ENCODE measurements around the gene SP3.

SP3 gene

GRCh38 chr2:173966274-173967098, 1.3 kb upstream of the SP3 start:
- DNase-seq (ENCODE audit: low spot score), result peak; percentile 39

- DNase-seq (ENCODE audit: low spot score), result peak; percentile 87
Measured at GRCh38 chr2:173964565-173965371, 405 bp downstream of the SP3 start.

- peak; percentile 93 for DNase-seq (ENCODE audit: low spot score)
Measured at GRCh38 chr2:173963817-173964564, 1.2 kb downstream of the SP3 start.

DNA sequence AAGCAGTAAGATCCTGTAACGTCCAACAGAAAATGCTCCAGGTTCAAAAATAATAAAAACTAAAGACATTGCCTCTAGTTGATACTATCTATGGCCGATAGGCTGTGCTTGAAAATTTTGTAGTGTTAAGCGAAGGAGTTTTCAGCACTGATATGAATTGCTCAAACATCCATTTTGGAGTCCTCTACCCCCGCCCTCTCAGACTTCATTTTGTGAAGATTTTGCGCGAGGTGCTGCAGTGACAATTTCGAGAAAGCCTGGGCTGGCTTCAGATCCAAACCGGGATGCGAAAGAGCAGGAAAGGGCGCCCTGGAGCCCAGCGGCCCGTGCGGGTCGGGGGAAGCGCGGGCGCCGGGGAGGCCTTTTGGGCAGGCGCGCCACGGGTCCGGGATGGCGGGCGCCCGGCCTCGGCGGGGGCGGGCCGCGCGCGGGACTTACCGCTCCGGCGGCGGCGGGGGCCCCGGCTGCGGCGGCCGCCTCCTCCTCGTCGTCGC, 1.8 kb downstream of the SP3 start:
- peak; percentile 82 for DNase-seq (ENCODE audit: low spot score)

- no peak for DNase-seq (ENCODE audit: low spot score)
Measured at GRCh38 chr2:173962583-173963110, 2.5 kb downstream of the SP3 start.

DNA sequence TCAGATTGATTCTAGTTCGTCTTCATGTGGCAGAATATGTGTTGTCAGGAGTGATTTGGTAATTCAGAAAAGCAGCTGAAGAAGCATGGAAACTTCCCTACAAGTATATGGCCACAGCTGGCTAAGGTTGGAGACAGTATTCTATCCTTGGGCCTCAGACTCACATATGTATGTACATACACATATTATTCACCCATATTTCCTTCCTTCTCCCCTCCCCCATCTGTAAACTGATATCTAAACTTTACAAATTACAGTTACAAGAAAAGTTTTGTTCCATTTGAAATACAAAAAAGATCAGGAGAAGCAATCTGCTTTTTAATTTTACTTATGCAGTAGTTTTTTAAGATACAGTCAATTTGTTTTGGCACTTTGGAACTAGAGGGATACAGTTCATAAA, 3.1 kb downstream of the SP3 start:
- DNase-seq (ENCODE audit: low spot score), result no peak

DNA sequence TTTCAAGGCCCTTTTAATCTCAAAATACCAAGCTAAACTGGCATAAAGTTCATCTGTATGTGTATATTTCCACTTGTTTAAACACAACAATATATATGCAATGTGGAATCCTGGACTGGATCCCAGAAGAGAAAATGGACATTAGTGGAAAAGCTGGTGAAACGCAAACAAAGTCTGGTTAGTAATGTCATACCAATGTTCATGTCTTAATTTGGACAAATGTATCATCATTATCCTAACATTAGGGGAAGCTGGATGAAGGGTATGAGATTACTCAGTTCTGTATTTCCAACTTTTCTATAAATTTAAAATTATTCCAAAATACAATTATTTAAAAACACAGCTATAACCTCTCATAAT, 3.8 kb downstream of the SP3 start:
- DNase-seq (ENCODE audit: low spot score), result no peak

- DNase-seq (ENCODE audit: low spot score), result no peak
Measured at GRCh38 chr2:173959909-173960308, 5.3 kb downstream of the SP3 start.

- DNase-seq (ENCODE audit: low spot score), result no peak
Measured at GRCh38 chr2:173959358-173959884, 5.8 kb downstream of the SP3 start.

DNA sequence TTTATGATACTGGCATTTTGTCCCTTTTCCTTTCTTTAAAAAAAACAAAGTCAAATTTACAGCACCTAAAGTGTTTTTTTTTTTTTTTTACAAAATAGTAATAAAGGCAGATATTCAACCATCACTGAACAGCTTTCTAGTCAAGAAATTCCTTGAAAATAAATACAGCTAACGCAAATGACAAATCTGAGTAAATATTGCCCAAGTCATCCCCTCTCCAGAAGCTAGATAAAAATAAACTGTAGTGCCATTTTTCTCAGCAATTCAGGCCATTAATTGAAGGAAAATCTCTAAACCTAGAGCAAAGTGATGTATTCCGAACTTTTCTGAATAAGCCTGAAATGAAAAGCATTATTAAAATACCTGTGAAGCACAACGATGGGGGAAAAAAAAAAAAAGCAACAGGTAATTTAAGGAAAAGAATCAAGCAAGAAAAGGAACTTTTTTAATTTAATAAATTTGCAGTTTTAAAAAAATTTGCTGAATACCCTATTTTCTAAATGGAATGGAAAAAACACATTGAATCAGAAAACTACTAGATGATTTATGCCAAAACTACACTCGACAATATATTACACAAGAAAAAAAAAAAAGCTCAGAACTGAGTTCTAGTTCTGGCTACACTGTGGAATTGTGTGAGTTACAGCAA, 6.9 kb downstream of the SP3 start:
- no peak for DNase-seq (ENCODE audit: low spot score)

DNA sequence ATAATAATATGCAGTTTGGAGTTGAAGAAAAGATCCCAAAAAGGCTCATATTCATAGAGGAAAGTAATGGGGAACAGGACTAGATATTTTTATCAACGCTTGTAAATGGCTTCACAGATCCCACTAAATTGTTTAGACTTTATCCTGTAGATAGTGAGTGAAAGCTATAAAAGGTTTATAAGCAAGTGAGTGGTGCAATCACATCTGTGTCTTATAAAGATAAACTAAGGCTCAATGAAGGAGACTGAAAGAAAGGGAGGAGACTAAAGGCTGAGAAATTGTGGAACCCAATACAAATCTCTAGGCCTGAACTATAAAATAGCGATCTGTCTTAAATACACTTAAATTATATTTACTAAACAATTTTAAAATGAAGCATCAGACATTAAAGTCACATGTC, 7.7 kb downstream of the SP3 start:
- DNase-seq (ENCODE audit: low spot score), result no peak

DNA sequence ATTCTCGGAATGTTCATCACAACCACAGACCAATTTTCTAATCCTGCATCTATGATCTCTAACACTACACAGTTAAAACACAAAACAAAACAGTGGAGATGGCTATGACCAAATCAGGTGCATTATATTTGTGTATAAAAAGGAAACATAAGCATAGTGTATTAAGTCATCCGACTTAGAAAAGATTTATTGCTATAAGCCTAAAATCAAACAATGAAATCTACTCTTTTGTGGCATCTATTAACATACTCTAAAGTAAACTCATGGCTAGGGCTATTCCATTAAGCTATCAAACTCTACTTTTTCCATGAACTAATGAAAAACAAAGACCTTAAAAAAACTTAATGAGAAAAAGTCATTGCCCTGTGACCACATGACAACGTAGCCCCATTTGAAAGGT, 8.7 kb downstream of the SP3 start:
- DNase-seq (ENCODE audit: low spot score), result no peak

- no peak for DNase-seq (ENCODE audit: low spot score)
Measured at GRCh38 chr2:173955867-173956266, 9.3 kb downstream of the SP3 start.

- DNase-seq (ENCODE audit: low spot score), result no peak
Measured at GRCh38 chr2:173955004-173955403, 10.2 kb downstream of the SP3 start.

DNA sequence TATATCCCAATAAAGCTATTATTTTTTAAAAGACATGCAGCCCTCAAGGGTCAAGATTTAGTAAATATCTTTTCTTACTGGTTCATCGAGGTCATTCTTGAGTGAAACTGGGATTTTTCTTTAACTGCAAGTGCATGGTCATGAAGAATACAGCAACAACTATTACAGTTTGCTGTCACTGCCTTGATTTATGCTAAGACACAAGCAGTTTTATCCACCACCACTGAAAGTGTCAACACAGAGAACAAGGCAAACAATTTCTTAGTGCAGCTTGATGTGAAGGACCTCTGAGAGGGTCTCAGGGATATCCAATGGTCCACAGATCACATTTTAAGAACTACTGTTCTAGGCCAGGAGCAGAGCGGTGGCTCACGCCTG, 12.1 kb downstream of the SP3 start:
- DNase-seq (ENCODE audit: low spot score), result no peak

DNA sequence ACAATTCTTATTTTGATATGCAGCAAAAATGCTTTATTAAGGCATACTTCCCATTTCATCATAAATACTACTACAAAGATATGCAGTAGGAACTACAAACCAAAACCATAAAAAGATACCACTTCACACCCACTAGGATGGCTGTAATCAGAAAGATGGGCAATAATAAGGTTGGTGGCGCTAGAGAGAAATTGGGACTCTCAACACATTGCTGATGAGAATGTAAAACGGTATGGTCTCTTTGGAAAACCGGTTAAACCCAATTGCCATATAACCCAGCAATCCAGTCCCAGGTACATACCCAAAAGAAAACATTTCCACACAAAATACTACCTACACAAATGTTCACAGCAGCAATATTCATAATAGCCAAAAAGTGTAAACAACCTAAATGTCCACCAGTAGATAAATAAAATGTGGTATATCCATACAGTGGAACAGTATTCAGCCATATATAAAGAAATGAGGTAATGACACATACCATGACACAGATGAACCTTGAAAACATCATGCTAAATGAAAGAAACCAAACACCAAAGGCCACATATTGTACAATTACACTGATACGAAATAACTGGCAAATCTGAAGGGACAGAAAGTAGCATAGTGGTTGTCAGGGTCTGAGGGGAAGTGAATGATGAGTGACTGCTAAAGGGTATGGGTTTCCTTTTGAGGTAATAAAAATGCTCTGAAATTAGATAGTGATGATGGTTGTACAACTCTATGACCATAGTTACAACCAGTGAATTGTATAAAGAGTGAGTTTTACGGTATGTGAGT, 12.7 kb downstream of the SP3 start:
- DNase-seq (ENCODE audit: low spot score), result no peak

- no peak for DNase-seq (ENCODE audit: low spot score)
Measured at GRCh38 chr2:173948842-173949241, 16.3 kb downstream of the SP3 start.

DNA sequence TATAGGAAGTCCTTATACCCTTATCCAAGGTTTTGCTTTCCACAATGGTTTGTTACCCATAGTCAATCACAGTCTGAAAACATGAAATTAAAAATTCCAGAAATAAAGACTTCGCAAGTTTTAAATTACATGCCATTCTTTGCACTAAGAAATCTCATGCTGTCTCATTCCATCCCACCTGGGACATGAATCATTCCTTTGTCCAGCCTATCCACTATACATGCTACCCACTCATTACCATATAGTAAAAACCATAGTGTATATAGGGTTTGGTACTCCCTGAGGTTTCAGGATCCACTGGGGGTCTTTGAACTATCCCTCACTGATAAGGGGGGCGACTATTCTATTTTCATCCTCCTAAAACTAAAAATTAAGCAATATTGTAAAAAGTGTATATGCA, 17.0 kb downstream of the SP3 start:
- no peak for DNase-seq (ENCODE audit: low spot score)

GRCh38 chr2:173947131-173947530, 18.0 kb downstream of the SP3 start:
- DNase-seq (ENCODE audit: low spot score), result no peak

DNA sequence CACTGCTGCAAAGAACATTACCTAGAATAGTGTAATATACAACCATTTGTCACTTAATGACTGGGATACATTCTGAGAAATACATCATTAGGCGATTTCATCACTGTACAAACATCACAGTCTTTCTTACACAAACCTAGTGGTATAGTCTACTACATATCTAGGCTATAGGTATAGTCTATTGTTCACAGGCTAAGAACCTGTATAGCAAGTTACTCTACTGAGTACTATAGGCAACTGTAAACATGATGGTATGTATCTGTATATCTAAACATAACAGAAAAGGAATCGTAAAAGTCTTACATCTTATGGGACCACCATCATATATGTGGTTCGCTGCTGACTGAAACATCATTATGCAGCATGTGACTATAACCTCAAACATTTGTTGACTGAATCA, 21.4 kb downstream of the SP3 start:
- no peak for DNase-seq (ENCODE audit: low spot score)

Data from SW480 (cell line).